ENCODE data around the gene SPAG6.

DNA sequence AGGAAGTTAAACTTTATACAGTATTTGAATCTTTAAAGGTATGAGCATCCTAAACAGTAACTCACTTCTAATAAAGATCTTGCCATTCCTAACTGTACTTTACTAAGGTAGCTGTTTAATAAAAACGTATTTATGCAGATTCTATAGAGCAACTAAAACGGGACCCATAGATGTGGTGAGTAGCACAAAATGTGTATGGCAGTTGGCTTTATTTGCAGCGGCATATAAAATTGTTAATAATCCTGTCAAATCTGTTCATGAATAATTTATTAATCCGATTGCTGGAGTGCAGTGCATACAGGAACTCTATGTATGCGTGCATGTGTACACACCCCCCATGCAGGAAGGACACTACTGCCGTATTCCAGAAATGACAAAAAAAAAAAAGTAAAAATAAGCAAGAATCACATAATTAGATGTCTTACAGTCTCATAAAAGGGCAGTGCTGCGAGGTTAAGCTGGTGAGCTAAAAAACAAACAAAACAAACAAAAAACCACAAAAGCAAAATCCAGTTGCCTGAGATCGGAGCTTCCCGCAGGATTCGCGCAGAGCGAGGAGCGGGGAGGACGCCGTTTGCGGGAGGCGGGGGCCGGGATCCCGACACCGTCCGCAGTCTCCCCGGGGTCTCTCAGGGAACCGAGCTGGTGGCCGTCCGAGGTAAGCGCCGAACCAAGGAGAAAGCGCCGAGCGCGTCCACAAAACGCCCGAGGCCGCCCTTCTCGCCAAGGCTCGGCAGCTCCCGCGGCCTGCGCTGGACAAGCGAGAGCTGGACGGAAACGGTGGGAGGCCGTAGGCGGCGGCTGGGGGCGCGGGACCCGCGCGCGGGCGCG, 29.6 kb upstream of the SPAG6 start:
- TF ChIP-seq, protein P1, sequence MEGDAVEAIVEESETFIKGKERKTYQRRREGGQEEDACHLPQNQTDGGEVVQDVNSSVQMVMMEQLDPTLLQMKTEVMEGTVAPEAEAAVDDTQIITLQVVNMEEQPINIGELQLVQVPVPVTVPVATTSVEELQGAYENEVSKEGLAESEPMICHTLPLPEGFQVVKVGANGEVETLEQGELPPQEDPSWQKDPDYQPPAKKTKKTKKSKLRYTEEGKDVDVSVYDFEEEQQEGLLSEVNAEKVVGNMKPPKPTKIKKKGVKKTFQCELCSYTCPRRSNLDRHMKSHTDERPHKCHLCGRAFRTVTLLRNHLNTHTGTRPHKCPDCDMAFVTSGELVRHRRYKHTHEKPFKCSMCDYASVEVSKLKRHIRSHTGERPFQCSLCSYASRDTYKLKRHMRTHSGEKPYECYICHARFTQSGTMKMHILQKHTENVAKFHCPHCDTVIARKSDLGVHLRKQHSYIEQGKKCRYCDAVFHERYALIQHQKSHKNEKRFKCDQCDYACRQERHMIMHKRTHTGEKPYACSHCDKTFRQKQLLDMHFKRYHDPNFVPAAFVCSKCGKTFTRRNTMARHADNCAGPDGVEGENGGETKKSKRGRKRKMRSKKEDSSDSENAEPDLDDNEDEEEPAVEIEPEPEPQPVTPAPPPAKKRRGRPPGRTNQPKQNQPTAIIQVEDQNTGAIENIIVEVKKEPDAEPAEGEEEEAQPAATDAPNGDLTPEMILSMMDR (IDR thresholded peaks at IDR 0.05; ENCODE audit: insufficient read depth, low read length), result no peak
- TF ChIP-seq POLR2AphosphoS5 (IDR thresholded peaks at IDR 0.05; ENCODE audit: low read depth) (no peak), GABPA (IDR thresholded peaks at IDR 0.05; ENCODE audit: low read depth) (no peak)
- TF ChIP-seq, protein P2, sequence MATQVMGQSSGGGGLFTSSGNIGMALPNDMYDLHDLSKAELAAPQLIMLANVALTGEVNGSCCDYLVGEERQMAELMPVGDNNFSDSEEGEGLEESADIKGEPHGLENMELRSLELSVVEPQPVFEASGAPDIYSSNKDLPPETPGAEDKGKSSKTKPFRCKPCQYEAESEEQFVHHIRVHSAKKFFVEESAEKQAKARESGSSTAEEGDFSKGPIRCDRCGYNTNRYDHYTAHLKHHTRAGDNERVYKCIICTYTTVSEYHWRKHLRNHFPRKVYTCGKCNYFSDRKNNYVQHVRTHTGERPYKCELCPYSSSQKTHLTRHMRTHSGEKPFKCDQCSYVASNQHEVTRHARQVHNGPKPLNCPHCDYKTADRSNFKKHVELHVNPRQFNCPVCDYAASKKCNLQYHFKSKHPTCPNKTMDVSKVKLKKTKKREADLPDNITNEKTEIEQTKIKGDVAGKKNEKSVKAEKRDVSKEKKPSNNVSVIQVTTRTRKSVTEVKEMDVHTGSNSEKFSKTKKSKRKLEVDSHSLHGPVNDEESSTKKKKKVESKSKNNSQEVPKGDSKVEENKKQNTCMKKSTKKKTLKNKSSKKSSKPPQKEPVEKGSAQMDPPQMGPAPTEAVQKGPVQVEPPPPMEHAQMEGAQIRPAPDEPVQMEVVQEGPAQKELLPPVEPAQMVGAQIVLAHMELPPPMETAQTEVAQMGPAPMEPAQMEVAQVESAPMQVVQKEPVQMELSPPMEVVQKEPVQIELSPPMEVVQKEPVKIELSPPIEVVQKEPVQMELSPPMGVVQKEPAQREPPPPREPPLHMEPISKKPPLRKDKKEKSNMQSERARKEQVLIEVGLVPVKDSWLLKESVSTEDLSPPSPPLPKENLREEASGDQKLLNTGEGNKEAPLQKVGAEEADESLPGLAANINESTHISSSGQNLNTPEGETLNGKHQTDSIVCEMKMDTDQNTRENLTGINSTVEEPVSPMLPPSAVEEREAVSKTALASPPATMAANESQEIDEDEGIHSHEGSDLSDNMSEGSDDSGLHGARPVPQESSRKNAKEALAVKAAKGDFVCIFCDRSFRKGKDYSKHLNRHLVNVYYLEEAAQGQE (IDR thresholded peaks at IDR 0.05; ENCODE audit: insufficient replicate concordance, low read depth), result no peak

Measured in HL-60 (cell line).